ENCODE data around the gene B4GALNT3.

GRCh38 chr12:530821-531220 lies 71.1 kb downstream of the B4GALNT3 start:
- TF ChIP-seq CTCF (IDR thresholded peaks at IDR 0.05) (no peak), SIN3A (IDR thresholded peaks at IDR 0.05; ENCODE audit: borderline replicate concordance, insufficient read depth, low read depth, low read length) (no peak)
